IMR-90 (cell line): ENCODE data around the gene DHX34. TPM values are rescaled to one million over a fixed set of nuclear protein-coding genes. Genes with fewer than 3 reads are reported as not detected.

Source experiments
- ATAC-seq: fragments of 200-7000 bp; cut with Tn5 transposase; 2 replicates; pipeline ENCODE4 v1.9.1; 2020; ENCODE audit warnings: low read depth, mild to moderate bottlenecking, moderate library complexity
- BruUV-seq: library from RNA; stranded (reverse); fragments of 400-500 nt; replicated peaks from 2 replicates; lab custom pipeline; 2021; lab: Mats Ljungman, UMichigan
- CTCF ChIA-PET: fragments of 300-600 bp; formaldehyde crosslinking; extraction: SDS; loops from one replicate; lab custom pipeline; 2021; ENCODE audit warnings: antibody characterized with exemption; lab: Yijun Ruan, JAX
- POLR2A ChIA-PET: fragments of 300-600 bp; sonication (Branson Sonifier 250); formaldehyde crosslinking; loops from one replicate; lab custom pipeline; 2022; ENCODE audit warnings: antibody characterized with exemption; ENCODE audit not compliant: unreplicated experiment; lab: Charles Lee
- DNase-seq: peaks from one replicate; pipeline ENCODE4 v3.0.0; 2013
- H2AFZ ChIP-seq: replicated peaks from 2 replicates; pipeline ENCODE3; 2013; ENCODE audit warnings: low read length, mild to moderate bottlenecking; ENCODE audit not compliant: poor library complexity
- H2AK5ac ChIP-seq: 2 replicates; pipeline ENCODE4 v1.6.1; 2013; ENCODE audit warnings: low read depth, low read length, inconsistent platforms
- H2AK9ac ChIP-seq: replicated peaks from 2 replicates; pipeline ENCODE3; 2013; ENCODE audit warnings: mild to moderate bottlenecking, low read depth, low read length, moderate library complexity; ENCODE audit not compliant: poor library complexity
- H2BK120ac ChIP-seq: 2 replicates; pipeline ENCODE4 v1.6.1; 2013; ENCODE audit warnings: low read depth, low read length, inconsistent platforms
- H2BK15ac ChIP-seq: 3 replicates; pipeline ENCODE4 v1.6.1; 2013; ENCODE audit warnings: low read depth, low read length, inconsistent platforms
- H2BK20ac ChIP-seq: 2 replicates; pipeline ENCODE4 v1.6.1; 2013; ENCODE audit warnings: low read depth, mild to moderate bottlenecking, inconsistent platforms, low read length, moderate library complexity
- H2BK5ac ChIP-seq: 2 replicates; pipeline ENCODE4 v1.6.1; 2013; ENCODE audit warnings: mild to moderate bottlenecking, low read depth, low read length, inconsistent platforms; ENCODE audit not compliant: poor library complexity, severe bottlenecking
- H3K14ac ChIP-seq: replicated peaks from 2 replicates; pipeline ENCODE4 v1.6.1; 2013; ENCODE audit warnings: low read depth, low read length, inconsistent platforms
- H3K18ac ChIP-seq: 2 replicates; pipeline ENCODE4 v1.6.1; 2013; ENCODE audit warnings: low read depth, low read length, control low read depth
- H3K23ac ChIP-seq: 2 replicates; pipeline ENCODE4 v1.6.1; 2013; ENCODE audit warnings: low read depth, low read length, inconsistent platforms
- H3K27ac ChIP-seq: 2 replicates; pipeline ENCODE4 v1.5.1; 2013; ENCODE audit warnings: mild to moderate bottlenecking, control low read depth, low read length; ENCODE audit not compliant: insufficient read depth
- H3K27me3 ChIP-seq: 2 replicates; pipeline ENCODE4 v1.6.1; 2013; ENCODE audit warnings: low read length; ENCODE audit not compliant: control insufficient read depth, insufficient read depth
- H3K36me3 ChIP-seq: 2 replicates; pipeline ENCODE4 v1.6.1; 2013; ENCODE audit warnings: low read length, mixed read lengths; ENCODE audit not compliant: control insufficient read depth, insufficient read depth
- H3K4ac ChIP-seq: 2 replicates; pipeline ENCODE4 v1.6.1; 2013; ENCODE audit warnings: low read depth, low read length, inconsistent platforms
- H3K4me1 ChIP-seq: 2 replicates; pipeline ENCODE4 v1.6.1; 2013; ENCODE audit warnings: low read length, mixed read lengths; ENCODE audit not compliant: control insufficient read depth, insufficient read depth
- H3K4me2 ChIP-seq: 2 replicates; pipeline ENCODE4 v1.6.1; 2013; ENCODE audit warnings: low read depth, mild to moderate bottlenecking, control low read depth, low read length, moderate library complexity
- H3K4me3 ChIP-seq: 2 replicates; pipeline ENCODE4 v1.5.1; 2013; ENCODE audit warnings: low read depth, mild to moderate bottlenecking, control low read depth, low read length, moderate library complexity; ENCODE audit not compliant: insufficient read depth
- H3K56ac ChIP-seq: 2 replicates; pipeline ENCODE4 v1.6.1; 2013; ENCODE audit warnings: low read length, inconsistent platforms; ENCODE audit not compliant: insufficient read depth; ENCODE audit errors: extremely low read depth
- H3K79me1 ChIP-seq, 2 experiments: 2 replicates each; pipeline ENCODE4 v1.6.1; 2013; ENCODE audit warnings: low read length in 2 of 2, inconsistent platforms in 1 of 2, low read depth in 1 of 2
- H3K9ac ChIP-seq: 2 replicates; pipeline ENCODE4 v1.6.1; 2013; ENCODE audit warnings: low read depth, low read length, control low read depth
- H3K9me1 ChIP-seq: 2 replicates; pipeline ENCODE4 v1.6.1; 2013; ENCODE audit warnings: low read length, inconsistent platforms; ENCODE audit not compliant: insufficient read depth
- H3K9me3 ChIP-seq: 2 replicates; pipeline ENCODE4 v1.6.1; 2013; ENCODE audit warnings: low read length; ENCODE audit not compliant: control insufficient read depth, insufficient read depth
- H4K20me1 ChIP-seq: 2 replicates; pipeline ENCODE4 v1.6.1; 2013; ENCODE audit warnings: low read length, inconsistent platforms; ENCODE audit not compliant: insufficient read depth
- H4K5ac ChIP-seq: 2 replicates; pipeline ENCODE4 v1.6.1; 2013; ENCODE audit warnings: mild to moderate bottlenecking, low read depth, low read length, control low read depth
- H4K8ac ChIP-seq, 2 experiments: 2 replicates each; pipeline ENCODE4 v1.6.1; 2013; ENCODE audit warnings: low read depth in 2 of 2, low read length in 2 of 2, control low read depth in 1 of 2, inconsistent platforms in 1 of 2
- H4K91ac ChIP-seq: 2 replicates; pipeline ENCODE4 v1.6.1; 2013; ENCODE audit warnings: low read depth, low read length, inconsistent platforms; ENCODE audit not compliant: insufficient read depth
- MAZ ChIP-seq: IDR thresholded peaks from 2 replicates; pipeline ENCODE4 v1.6.1; 2012; ENCODE audit warnings: low read depth, mild to moderate bottlenecking, low read length, improper control_type of control experiment, moderate library complexity, borderline replicate concordance
- NFE2L2 ChIP-seq: fragments of 150-350 bp; IDR thresholded peaks from 2 replicates; pipeline ENCODE4 v1.6.1; 2016; ENCODE audit warnings: low read depth, mild to moderate bottlenecking, low read length
- WGBS, 2 experiments: methylation state at CpG; one replicate each; pipeline versions ENCODE4 v1.1.5 to v1.1.7; 2013; ENCODE audit warnings: missing lambda C conversion rate in 2 of 2; ENCODE audit not compliant: insufficient read length in 1 of 2; ENCODE audit errors: extremely low coverage in 2 of 2; 5-methylcytosine and 5-hydroxymethylcytosine counted together
- dilution Hi-C: fragments of 300-500 bp; cut with HindIII; formaldehyde crosslinking; loops from one replicate; pipeline ENCODE4 v1.14.3; 2018; ENCODE audit warnings: low sequenced_read_pairs; ENCODE audit not compliant: unreplicated experiment
- in situ Hi-C: fragments of 300-500 bp; cut with MboI; formaldehyde crosslinking; loops from 3 replicates; pipeline ENCODE4 v1.14.3; 2019; ENCODE audit warnings: low sequenced_read_pairs, inconsistent platforms, mixed read lengths
- intact Hi-C: fragments of 100-400 bp; cut with micrococcal nuclease; formaldehyde crosslinking; loops from 2 replicates; pipeline ENCODE4 v1.10.0; 2022
- polyA plus RNA-seq, 3 experiments: library from polyadenylated mRNA; depleted of rRNA; stranded (reverse); fragments of >200 nt; gene quantifications; 2 replicates each; pipeline ENCODE4 v1.2.3, GENCODE V29; 2012; ENCODE audit warnings: low replicate concordance in 1 of 3
- total RNA-seq: library from RNA; depleted of rRNA; stranded (reverse); fragments of >200 nt; gene quantifications from 2 replicates; pipeline ENCODE4 v1.2.3, GENCODE V29; 2012

DHX34 gene
- total and polyA plus RNA-seq, 2 of the 4 experiments (the other 2 are of a cell fraction): 4.5 to 13.7 TPM

DNA sequence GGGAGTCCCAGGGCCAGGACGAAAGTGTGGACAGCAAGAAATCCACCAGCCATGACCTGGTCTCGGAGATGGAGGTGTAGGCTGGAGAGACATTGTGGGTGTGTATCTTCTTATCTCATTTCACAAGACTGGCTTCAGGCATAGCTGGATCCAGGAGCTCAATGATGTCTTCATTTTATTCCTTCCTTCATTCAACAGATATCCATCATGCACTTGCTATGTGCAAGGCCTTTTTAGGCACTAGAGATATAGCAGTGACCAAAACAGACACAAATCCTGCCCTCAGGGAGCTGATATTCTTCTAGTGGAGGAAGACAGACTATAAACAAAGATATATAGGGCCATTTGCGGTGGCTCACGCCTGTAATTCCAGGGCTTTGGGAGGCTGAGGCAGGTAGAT is 7.4 kb upstream of the DHX34 start:
- Histone ChIP-seq H2BK15ac (no peak overlapping the region), H2BK20ac (no peak overlapping the region), H3K9me1 (no peaks in the 10 kb centered on the region), H3K18ac (no peak overlapping the region), H3K4ac (no peak overlapping the region), H3K27me3 (peaks cover 5% of the 10 kb centered on the region; the same call in 1 of the 2 replicates), H3K9me3 (no peaks in the 10 kb centered on the region), H4K91ac (no peak overlapping the region), H3K23ac (no peak overlapping the region), H3K4me2 (no peak overlapping the region), H4K20me1 (no peaks in the 10 kb centered on the region), H3K79me1 (no peaks in the 10 kb centered on the region), H2BK5ac (no peak overlapping the region), H3K4me1 (no peaks in the 10 kb centered on the region), H3K36me3 (no peaks in the 10 kb centered on the region), H3K14ac (no peak overlapping the region), H2AFZ (no peak overlapping the region), H3K9ac (no peak overlapping the region), H2AK9ac (no peak overlapping the region), H4K8ac (no peak overlapping the region), H3K56ac (no peak overlapping the region), H3K4me3 (no peak overlapping the region), H3K27ac (no peak overlapping the region), H4K5ac (no peak overlapping the region), H2AK5ac (no peak overlapping the region), H2BK120ac (no peak overlapping the region)
- POLR2A ChIA-PET: no interaction called here
- in situ Hi-C loops: no loop called here
- DNase-seq: no peak
- no CpG with 5 or more reads among the region's 4 CpGs for WGBS, 2 experiments
- TF ChIP-seq MAZ (no peak), NFE2L2 (no peak)
- dilution Hi-C loops: no loop called here
- intact Hi-C loops: no loop called here
- BruUV-seq: no TSS peak
- CTCF ChIA-PET: no interaction called here
- ATAC-seq: no peak
